Ramos (cell line): ENCODE measurements around the gene TRIM2.

Experiments used
- in situ Hi-C: fragments of 300-500 bp; cut with MboI; formaldehyde crosslinking; loops from one replicate; pipeline ENCODE4 v1.14.3; 2022; ENCODE audit warnings: low sequenced_read_pairs; ENCODE audit not compliant: unreplicated experiment

TRIM2 gene

DNA sequence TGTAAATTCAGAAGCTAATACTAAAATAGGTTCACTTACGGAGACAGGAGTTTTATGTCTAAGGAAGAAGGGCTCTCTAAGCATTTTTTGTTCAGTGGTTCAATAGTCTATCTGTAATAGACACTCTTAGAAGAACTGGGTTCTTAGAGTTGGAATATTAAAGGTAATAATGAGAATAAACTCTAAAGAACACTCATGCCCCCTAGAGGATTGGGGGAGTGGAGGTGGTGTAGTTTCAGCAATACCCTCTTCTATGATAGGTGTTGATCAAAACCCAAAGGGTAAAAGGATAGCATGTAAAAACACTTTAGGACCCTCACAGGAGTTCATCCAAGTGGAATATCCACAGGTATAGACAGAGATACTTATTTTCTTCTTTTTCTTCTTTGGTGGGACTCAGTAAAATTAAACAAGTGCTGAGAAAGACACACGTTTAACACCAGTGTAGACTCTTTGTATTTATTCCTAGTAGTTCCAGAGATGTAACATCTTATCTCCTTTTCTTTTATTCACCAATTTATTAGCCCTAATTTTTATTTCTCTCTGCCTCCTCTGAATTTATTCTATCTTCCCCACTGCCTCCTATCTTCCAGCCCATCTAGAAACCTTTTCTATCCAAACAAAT lies 114.6 kb downstream of the TRIM2 start:
- in situ Hi-C loops: no loop called here

DNA sequence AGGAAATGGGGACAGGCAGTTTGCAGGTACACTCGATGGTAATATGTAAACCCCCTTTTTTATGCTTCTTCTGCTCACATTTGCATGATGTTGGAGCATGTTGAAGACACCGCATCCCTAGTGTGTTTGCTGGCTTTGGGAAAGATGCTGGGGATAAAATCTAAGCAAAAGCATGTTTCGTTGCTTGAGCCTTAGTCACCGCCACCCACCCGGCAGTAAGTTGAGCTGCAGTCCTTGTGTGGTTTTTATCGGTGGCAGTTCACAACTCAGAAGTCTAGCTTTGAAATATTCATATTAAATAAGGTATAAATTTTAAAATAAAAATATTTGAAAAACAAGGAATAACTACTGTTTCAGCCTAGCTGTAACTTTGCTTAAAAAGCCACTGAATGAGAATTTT lies 118.5 kb downstream of the TRIM2 start:
- in situ Hi-C loops: no loop called here

DNA sequence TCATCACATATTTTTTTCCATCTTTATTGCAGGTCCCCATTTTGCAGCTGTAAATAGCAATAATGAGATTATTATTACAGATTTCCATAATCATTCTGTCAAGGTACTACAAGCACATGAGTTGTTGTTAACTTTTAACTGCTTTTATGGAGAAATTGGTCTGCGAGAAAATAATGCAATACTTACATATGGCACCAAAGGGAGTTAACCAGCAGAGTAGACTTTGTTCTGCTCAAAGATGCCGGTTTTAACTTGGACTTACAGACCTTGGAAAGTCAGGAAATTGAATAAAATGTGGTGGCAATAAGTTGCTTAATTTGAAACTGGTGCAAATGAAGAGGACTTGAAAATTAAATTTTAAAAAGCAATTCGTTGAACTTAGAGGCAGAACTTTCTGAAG lies 119.8 kb downstream of the TRIM2 start:
- in situ Hi-C loops: no loop called here

DNA sequence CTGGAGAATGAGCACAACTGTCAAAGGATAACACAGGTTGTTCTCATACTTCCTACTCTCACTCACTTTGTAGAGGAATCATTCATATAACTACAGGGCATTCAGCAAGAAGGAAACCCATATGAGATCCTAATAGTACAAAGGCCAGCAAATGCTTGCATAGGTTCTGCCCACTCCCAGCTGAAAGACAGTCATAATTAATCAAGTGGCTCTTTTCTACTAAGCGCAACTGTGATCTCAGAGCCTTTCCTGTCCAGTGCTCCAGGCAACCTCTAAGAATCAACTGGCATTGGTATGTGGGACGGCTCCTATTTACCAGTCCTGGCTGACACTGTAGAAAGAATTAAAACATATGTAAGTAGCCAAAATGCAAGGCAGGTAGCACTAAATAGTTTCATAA lies 121.3 kb downstream of the TRIM2 start:
- in situ Hi-C loops: loop anchor here (25.0 kb wide), 1 partner anchor 663 kb away; no protein-coding TSS in a partner anchor

DNA sequence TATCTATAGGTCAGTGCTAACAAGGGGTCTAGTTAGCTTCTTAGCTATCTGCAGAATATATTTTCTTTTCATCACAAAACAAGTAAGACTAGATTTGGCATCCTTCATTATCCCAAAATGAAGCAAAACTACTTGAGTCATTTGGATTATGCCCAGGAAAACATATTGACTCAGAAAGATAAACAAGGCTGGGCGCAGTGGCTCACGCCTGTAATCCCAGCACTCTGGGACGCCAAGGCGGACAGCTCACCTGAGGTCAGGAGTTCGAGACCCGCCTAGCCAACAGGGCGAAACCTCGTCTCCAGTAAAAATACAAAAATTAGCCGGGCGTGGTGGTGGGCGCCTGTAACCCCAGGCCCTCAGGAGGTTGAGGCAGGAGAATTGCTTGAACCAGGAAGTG lies 122.3 kb downstream of the TRIM2 start:
- in situ Hi-C loops: loop anchor here (25.0 kb wide), 1 partner anchor 664 kb away; no protein-coding TSS in a partner anchor

DNA sequence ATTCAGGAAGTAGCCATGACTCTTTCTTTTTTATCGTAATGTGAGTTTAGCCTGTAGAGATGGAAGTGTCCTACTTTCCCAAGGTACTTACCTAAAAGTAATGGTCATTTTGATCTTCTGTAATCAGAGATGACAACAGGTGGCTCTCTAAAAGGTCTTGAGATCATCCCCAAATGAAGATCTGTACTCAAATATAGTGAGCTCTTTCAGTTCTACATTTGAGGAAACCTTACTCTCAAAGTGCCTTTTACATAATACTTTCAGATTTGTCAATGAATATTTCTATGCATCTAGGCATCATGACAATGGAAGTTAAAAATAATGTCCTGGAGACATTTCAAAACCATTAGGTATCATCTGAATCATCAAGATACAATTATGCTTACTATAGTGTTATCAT lies 123.0 kb downstream of the TRIM2 start:
- in situ Hi-C loops: loop anchor here (25.0 kb wide), 1 partner anchor 665 kb away; no protein-coding TSS in a partner anchor

DNA sequence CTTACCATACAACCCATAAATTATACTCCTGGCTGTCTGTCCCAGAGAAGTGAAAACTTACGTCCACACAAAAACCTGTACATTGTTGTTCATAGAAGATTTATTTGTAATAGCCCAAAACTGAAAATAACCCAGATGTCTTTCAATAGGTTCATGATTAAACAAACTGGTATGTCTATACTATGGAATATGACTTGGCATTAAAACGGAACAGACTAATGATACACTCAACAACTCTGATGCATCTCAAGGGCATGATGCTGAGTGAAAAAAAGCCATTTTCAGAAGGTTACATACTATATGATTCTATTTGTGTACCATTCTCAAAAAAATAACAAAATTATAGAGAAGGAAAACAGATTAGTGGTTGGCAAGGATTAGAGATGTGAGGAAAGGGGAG lies 128.7 kb downstream of the TRIM2 start:
- in situ Hi-C loops: loop anchor here (25.0 kb wide), 1 partner anchor 671 kb away; no protein-coding TSS in a partner anchor

DNA sequence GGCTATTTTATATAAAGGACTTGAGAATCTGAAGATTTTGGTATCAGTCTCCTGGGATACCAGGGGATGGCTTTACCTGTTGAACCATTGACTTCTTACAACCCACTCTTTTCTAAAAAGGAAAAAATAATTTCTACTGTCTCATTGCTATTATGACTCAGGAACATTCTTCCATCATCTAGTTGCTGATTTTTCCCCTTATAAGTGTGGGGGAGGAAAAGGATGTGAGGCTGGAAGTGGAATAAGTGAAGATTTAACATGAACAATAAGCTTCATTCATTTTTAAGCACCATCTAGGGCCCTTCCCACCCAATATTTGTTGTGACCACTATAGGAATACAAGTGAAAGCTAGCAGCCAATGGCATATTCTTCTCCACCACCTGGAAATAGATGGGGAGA lies 129.6 kb downstream of the TRIM2 start:
- in situ Hi-C loops: loop anchor here (25.0 kb wide), 1 partner anchor 672 kb away; no protein-coding TSS in a partner anchor

DNA sequence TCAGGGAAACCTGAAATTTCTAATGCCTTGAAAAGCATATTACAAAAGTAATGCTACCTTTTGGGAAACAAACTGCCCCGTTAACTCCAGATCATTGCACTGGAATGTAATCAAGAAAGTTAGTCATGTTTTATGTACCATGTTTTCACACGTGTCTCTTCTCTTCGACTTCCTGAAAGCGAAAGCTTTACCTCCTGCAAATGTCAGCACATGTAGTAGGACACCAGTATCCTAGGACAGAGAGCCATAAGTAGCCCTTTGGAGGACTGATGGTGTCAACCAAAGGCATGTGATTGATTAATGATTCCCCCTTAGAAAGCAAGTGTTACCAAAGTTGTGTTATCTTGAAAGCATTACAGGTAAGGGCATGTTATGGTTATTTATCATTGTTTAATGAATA lies 131.4 kb downstream of the TRIM2 start:
- in situ Hi-C loops: loop anchor here (25.0 kb wide), 1 partner anchor 673 kb away; no protein-coding TSS in a partner anchor

DNA sequence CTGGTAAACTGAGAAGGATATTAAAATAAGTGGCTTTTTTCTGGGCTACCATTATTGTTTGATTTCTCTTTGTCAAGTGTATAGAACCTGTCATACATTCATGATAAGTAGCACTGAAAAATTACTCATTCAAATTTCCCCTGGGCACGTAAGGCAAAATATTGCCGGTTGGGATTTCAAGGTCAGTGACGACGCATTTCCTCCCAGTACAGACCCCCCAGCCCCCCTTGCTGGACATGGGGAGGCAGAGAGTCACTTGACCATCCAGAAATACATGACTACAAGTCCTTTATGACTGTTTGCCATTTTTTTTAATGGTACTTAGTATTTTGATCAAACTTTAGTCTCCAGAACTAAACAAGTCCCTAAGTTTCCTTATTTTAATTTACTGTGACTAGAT lies 133.4 kb downstream of the TRIM2 start:
- in situ Hi-C loops: loop anchor here (25.0 kb wide), 1 partner anchor 675 kb away; no protein-coding TSS in a partner anchor

DNA sequence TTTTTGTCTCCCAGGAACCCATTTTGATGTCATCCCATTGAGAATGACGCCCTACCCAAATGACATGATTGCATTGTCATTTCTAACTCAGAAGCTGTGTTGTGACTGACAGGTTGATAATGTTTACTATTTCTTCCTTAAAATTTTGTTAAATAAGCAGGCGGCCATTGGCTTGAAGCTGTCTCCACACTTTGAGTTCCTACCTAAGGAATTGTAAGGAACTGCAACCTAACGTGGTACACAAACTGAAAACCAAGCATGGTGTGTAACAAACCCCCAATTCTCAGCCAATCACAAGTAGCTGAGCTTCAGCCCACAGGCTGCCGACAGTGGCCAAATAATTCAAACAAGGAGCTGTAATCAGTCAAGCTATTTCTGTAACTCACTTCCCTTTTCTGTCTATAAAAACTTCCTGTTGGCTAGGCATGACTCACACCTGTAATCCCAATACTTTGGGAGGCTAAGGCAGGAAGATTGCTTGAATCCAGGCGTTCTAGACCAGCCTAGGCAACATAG lies 137.4 kb downstream of the TRIM2 start:
- in situ Hi-C loops: loop anchor here (25.0 kb wide), 1 partner anchor 679 kb away; no protein-coding TSS in a partner anchor

DNA sequence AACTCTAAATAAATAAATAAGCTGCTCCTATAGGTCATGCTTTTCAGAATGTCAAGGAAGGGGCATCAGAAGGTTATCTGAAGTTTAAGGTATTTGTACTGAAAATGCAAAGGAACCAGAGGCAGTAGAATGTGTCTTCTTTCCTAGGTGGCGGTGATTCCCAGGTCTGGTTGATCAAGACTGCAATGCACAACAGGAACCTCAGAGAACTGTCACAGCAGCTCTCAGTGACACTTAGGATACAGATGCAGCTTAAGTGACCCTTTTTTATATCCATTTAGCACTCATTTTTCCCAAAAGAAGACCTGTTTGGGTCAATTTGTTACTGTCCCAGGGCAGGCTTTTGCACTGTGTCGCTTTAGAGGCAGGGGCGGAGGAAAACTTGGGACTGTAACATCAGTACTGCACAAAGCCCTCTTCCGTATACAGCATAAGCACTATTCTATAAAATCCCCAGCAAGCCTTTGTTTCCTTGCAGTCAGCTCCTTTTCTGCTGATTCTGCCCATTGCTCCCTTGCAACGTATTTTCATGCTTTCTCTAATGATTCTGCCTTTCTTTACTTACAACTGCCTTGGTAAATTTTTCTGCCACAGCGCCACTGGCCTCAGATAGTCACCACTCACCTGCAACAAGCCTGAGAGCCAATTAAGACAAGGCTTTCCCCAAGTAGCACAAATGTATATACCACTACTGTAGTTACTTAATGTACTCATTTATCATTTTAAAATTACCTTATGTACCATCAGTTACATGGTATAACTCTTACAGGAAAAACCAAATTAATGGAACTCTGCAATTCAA lies 138.7 kb downstream of the TRIM2 start:
- in situ Hi-C loops: loop anchor here (25.0 kb wide), 1 partner anchor 681 kb away; no protein-coding TSS in a partner anchor

DNA sequence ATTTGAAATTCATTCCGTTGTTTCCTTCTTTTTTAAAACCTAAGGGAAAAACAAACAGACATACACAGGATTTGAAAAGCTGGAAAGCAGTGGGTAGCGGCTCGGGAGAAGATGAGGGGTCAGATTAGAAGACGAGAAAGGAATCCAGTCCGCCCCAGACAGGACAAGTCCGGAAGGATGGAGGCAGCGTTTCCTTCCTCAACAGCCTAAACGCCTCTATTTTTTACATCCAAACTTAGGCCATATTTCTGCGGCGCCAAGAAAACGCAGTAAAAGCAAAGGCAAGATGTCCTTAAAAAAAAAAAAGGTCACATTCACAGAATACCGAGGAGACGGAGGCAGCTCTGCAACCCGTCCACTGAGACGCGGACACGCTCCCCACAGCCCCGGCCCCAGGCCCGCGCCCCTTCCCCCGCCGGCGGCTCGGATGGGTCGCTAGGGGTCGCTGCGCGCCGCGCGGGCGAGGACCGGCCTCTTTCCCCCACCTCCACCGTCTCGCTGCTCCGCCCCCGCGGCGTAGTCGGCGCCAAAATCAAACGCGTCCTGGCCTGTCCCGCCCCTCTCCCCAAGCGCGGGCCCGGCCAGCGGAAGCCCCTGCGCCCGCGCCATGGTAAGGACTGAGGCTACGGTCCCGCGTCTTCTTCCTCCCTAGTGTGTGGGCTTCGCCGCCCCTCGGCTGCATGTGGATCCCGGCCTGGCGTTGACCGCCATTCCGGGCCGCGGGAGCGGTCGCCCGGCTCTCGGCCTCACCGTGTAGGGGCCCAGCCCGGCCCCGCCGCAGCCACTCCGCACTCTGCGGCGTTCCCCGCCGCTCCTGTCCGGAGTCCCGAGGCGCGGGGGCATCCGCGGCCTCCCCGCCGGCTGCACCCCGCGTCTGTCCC lies 140.1 kb downstream of the TRIM2 start, which contains the start of gene MND1:
Gene MND1 (plus strand): TSS at position 558 of the 881 bp plus-strand sequence. CDS start 50 bp downstream, at position 608.
- in situ Hi-C loops: loop anchor here (5.0 to 25.0 kb wide), 2 partner anchors 88 to 682 kb away; no protein-coding TSS in a partner anchor

DNA sequence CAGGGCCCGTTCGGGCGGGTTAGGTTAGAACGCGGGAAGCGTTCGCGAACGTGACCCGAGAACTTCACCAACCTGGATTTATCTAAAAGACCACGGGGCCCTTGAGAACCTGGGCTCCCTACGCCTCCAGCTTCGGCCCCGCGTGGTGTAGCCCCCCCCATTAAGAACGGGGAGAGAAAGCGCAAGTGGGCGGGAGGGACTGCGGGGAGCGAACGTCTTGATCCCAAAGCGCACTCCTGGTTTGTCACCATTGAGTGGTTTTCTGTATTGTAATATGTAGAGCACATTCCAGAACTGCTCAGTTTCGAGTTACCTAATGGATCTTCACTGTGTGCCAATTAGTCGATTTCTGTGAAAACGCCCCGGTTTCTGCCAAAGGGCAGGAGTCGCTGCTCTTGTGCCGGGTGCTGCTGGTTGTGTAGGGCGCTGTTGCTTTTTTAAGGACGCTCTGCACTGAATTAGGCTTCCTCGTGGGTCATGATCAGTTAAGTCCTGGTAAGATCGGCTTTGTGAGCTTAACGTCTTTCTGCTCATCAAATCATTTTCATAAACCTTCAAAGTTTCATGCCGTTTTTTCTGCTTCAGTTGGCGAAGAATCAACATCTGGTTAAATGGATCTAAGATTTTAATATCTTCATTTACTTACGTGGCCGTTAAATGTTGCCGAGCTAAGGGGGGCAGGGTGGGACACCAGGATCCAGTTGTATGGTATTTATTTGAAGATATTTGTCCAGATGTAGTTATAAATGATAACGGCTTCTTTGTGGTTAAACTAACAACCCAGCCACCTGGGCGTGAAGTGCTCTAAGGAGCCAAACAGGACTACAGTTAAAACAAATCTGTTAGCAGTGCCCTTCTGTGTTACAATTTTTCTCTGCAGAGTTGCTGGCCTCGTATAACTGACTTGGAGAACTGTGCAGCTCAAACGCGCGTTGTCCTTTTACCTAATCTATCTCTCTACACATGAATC lies 141.1 kb downstream of the TRIM2 start:
- in situ Hi-C loops: loop anchor here (5.0 to 25.0 kb wide), 2 partner anchors 87 to 683 kb away; no protein-coding TSS in a partner anchor

DNA sequence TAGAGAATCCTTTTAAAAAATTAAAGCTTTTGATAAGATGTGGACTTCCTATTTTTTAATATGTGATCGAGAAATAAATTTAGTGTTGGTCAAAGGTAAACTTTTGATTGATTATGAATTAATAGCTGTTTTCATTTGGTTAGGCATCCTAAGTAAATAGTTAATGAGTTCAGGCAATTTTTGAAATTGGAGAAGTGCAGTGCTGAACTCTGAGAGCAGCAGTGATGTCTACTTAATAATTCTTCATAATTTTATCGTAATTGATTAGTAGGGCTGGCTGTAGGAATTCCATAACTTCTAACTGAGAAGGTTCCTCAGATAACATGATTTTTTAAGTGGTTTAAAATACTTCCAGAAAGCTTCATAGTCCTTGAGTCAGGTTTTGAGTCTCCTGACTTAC lies 141.8 kb downstream of the TRIM2 start:
- in situ Hi-C loops: loop anchor here (5.0 to 25.0 kb wide), 2 partner anchors 86 to 684 kb away; no protein-coding TSS in a partner anchor

DNA sequence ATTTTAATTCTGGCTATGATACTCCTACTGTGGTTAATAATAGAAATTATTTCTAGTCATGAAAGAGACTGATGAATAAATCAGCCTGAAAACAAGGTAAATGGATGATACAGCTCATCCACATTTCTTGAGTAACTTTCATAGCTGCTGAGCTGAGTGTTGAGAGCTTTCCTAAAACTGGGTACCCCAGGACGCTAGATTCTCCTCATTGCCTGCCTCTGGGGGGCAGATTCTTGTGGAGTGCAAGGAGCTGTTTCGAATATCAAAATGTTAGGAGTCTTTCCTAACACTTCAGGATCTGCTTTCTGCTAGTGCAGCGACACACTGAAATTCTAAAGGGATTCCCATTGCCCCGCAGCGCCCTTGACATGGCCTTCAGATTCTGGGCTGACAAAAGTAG lies 142.3 kb downstream of the TRIM2 start:
- in situ Hi-C loops: loop anchor here (5.0 to 25.0 kb wide), 2 partner anchors 86 to 684 kb away; no protein-coding TSS in a partner anchor

DNA sequence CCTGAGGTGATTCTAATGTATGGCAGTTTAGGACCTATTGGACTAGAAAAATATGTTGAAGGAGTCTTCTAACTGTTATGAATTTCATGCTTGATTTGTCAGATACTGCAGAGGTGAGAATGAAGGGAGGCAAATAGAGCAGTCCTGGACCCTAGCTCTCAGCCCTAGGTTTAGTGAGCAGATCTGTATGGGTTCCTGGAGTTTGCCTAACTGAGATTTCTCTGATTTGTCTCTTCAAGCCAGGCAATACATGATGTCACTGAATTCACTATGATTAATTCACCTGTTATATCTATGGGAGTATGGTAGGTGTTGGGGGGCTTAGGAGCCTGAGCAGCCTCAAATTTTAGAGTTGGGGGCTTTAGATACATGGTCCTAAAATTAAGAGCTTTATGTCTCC lies 142.9 kb downstream of the TRIM2 start:
- in situ Hi-C loops: loop anchor here (5.0 to 25.0 kb wide), 2 partner anchors 85 to 685 kb away; no protein-coding TSS in a partner anchor

DNA sequence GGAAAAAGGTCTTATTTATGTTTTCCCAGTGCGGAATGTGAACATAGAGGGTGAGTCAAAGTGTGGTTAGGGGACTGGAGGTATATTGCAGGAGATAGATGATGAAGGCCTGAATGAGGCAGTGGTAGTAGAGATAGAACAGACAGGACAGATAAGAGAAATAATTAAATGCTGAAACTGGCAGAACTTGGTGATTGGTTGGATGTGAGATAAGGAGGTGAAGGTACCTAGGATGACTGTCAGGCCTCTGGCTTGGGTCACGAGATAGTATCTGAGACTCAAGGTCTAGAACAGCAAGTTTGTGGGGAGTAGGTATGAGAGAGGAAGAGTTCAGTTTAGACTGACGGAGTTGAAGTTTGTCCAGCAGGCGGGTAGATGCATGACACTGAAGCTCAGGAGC lies 143.8 kb downstream of the TRIM2 start:
- in situ Hi-C loops: loop anchor here (5.0 to 25.0 kb wide), 2 partner anchors 84 to 686 kb away; no protein-coding TSS in a partner anchor
